Activated CD4-positive, alpha-beta T cell treated with anti-CD3 and anti-CD28 coated beads, Interleukin-2, amount 50 U/mL, for 16 hours (primary cell): ENCODE measurements around the gene ZBTB44.

Source experiments
- DNase-seq: peaks from one replicate; pipeline ENCODE4 v3.0.0-alpha.2; 2020

Gene ZBTB44

DNA sequence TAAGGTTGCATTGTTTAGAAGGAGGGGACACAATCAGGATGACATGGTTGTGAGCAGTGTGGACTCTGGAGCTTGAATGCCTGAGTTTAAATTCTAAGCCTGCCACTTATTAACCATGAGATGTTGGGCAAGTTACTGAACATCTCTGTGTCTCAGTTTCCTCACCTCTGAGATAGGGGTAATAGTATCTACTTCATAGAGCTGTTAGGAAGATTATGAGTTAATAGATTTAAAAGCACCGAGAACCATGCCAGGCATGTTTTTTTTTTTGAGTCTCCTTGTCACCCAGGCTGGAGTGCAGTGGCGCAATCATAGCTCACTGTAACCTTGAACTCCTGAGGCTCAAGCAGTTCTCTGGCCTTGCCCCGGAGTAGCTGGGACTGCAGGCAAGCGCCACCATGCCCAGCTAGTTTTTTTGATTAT lies 121.9 kb downstream of the ZBTB44 start:
- DNase-seq, result no peak

DNA sequence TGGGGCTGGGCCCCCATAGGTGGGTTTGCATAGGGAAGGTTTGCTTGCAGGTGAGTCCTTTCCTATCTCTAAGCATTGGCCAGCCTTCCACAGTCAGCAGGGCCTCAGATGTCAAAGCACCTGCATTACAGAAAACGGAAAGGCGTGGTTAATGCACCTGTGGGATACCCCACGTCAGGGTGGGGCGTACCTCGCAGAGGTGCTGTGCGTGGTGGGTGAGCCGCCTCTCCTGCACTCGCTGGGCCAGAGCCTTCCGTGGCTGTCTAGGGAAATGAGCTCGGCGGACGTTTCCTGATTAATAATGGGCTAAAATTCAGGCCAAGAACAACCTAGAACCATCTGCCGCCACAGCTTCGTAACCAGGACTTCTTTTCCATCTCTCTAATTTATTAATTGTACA lies 122.8 kb downstream of the ZBTB44 start:
- DNase-seq, result no peak

DNA sequence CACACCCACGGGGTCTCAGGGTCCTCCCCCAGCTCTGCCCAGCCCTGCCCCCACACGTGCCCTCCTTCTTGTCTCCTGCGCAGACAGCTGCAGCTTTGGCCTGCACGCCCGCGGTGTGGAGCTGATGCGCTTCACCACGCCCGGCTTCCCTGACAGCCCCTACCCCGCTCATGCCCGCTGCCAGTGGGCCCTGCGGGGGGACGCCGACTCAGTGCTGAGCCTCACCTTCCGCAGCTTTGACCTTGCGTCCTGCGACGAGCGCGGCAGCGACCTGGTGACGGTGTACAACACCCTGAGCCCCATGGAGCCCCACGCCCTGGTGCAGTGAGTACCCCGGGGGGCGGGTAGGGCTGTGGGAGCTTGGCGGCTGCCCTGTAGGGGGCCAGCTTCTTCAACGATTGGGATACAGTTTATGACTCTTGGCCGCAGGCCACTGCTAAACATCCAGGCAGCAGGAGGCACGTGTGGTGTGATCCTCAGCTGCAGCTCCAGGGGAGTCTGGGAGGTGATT lies 124.3 kb downstream of the ZBTB44 start:
- DNase-seq, result no peak

DNA sequence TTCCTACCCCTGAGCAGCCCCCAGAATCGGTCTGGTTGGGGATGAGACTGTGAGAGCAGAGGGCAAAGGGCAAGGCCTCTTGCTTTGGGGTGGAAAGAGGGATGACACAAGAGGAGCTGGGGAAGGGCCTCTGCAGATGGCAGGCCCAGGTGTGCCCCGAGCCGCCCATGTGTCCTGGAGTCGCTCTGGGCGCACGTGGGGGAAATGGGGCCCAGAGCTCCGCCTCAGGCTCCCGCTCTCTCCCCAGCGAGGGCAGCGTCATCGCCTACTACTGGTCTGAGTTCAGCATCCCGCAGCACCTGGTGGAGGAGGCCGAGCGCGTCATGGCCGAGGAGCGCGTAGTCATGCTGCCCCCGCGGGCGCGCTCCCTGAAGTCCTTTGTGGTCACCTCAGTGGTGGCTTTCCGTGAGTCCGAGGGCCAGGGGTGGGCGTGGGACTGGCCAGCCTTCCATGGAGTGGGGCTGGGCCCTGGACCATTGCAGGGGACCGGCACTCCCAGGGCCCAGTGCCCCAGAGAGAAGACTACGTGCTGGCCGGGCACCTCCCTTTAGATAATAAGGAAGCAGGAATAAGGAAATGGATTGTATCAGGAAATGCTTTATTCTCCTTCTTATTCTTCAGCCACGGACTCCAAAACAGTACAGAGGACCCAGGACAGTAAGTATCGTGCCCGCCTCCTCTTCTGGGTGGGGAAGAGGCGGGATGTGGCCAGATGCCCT lies 125.1 kb downstream of the ZBTB44 start:
- DNase-seq, result no peak

DNA sequence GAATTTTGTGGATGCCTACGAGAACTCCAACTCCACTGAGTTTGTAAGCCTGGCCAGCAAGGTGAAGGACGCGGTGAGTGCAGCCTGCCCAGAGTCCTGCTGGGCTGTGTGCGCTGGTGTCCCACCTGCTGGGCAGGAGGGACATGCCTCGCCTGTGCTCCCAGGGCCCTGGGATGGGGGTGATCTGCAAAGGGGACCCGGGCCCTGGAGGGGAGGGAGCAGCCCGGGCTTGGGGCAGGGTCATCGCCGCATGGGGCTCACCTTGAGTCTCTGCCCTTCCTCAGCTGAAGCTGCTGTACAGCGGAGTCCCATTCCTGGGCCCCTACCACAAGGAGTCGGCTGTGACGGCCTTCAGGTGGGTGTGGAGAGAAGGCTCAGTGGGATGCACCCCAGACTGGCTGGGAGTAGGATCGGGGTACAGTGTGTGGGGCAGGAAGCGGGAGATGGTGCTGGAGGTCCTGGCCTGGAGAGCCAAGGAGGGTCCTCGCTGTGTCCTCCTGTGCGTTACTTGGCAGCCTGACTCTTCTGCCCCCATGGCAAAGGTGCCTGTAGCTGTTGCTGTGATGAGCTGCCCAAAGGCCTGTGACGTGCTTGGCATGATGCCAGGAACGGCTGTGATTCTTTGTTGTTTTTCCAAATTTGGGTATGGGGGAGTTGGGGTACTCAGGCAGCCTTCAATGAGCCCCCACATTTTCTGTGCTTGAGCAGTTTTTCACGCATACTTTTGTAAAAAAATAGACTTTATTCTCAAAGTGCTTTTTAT lies 126.0 kb downstream of the ZBTB44 start:
- DNase-seq, result no peak

DNA sequence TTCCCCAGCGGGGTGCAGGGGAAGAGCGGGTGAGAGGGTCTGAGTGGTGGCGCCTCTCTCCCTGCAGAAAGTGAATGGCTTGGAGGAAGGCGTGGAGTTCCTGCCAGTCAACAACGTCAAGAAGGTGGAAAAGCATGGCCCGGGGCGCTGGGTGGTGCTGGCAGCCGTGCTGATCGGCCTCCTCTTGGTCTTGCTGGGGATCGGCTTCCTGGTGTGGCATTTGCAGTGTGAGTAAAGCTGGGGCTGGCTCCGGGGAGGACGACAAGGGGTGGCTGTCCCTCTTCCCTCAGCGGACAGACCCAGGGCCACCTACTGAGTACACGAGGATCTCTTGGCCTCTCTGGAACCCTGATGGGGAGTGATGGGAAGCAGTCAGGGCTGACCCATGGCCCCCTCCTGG lies 126.7 kb downstream of the ZBTB44 start:
- DNase-seq, result no peak

DNA sequence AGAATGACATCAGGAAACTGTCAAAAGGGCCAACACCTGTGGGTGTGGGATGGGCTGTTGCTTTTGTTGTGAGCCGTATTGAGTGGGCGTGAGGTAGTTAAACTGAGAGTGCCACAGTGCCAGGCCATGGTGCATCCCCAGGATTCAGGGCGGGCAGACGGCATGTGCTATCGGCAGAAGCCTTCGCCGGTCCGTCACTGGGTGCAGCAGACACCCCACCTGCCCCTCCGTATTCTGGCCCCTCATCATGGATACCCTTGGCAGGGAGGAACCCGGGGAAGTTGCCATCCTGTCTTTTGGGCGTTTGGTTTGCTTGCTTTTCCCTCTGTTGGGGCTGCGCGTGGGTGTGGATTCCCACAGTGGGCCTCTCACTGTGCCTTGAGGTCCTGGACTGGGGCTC lies 127.6 kb downstream of the ZBTB44 start:
- no peak for DNase-seq

DNA sequence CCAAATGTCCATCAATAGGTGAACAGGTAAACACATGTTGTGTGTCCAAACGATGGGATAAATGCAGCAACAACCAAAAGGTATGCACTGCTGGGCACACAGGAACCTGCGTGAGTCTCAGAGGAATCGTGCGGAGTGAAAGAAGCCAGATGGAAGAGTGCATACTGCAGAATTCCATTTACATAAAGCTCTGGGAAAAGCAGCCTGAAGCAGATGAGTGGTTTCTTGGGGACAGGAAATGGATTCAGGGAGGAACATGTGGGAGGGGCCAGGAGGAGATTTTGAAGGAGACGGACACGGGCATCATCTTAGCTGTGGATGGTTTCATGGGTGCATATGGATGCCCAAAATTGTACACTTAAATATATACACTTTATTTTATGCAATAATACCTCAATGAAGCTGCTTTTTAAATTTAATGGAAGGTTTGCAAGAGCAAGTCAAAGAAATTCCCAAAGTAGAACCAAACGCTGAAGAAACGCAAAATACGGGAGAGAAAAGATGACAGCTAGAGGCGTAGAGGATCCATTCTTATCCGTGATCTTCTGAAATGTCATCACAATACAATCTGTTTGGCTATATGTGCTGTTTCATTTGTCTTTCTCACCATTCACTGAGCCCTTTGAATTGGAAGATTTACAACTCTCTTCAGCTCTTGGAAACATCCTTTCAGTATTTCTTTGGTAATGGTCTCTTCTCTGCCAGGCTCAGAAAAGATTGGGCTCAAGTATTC lies 130.7 kb downstream of the ZBTB44 start:
- no peak for DNase-seq

DNA sequence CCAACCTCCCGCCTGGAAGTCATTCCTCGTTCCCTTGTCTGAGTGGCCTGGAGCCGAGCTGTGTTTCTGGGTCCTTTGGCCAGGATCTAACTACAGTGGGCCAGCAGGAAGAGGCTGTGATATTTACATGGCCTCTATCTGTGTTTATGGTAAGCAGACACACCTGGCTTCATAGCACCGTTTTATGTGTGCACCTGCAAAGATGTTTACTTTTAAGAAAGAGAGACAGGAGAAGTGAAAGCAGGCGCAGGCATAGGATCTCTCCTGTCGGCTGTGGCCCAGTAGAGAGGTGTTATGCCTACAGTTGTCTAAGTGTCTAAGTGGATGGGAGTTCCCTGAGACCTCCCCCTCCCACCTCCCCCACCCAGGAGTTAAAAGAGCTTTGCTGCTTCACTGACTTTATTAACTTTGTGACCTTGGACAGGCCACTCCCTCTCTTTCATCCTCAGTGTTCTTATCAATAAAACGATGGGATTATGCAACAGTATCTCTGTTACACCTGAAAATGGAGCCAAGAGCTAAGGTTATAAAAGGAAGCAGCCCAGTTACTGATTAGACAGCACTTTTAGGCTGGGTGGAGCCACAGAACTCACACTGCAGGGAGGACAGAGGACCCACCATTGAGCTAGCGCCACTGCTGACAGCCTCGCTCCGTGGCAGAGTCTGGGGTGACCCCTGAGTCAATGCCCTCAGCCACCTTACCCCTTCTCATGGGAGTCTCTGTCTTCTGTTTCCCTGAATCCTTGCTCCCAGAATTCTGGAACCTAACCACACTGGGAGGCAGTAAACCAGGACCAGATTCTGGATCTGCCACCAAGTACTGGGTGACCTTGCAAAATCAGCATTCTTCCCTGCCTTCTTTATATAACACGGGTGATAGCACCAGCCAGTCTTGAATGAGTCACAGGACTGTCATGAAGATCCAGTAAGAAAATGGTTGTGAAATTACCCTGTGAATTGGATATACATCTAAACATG lies 133.1 kb downstream of the ZBTB44 start:
- DNase-seq, result no peak

DNA sequence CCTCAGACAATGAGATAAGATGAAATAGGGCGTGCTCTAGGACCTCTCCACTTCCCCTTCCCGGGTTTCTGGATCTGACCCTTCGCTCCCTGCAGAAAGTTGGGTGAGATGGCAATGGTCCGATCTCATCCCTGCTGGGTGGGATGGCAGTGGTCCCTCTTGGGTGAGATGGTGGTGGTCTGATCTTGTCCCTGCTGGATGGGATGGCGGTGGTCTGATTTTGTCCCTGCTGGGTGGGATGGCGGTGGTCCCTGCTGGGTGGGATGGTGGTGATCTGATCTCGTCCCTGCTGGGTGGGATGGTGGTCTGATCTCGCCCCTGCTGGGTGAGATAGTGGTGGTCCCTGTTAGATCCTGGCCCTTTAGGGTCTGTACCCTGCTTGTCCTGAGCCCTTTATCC lies 133.8 kb downstream of the ZBTB44 start:
- DNase-seq, result no peak

DNA sequence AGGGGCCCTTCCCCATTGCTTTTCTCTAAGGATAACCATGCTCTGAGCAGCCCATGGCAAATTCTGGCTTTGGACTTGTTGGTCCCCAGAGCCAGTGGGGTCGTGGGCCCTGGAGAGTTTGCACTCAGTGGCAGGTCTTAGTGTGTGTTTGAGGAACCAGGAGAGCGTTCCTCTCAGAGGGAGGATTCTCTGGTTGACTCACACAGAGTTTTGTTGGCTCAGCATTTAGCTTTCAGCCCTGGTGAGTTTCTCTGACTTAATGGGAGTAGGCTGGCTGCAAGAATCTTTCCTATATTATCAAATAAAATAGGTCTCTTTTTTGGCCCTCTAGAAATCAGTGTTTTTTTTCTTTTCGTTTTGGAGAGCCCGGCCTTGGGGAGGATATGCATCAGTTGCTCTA lies 134.2 kb downstream of the ZBTB44 start:
- DNase-seq, result no peak

DNA sequence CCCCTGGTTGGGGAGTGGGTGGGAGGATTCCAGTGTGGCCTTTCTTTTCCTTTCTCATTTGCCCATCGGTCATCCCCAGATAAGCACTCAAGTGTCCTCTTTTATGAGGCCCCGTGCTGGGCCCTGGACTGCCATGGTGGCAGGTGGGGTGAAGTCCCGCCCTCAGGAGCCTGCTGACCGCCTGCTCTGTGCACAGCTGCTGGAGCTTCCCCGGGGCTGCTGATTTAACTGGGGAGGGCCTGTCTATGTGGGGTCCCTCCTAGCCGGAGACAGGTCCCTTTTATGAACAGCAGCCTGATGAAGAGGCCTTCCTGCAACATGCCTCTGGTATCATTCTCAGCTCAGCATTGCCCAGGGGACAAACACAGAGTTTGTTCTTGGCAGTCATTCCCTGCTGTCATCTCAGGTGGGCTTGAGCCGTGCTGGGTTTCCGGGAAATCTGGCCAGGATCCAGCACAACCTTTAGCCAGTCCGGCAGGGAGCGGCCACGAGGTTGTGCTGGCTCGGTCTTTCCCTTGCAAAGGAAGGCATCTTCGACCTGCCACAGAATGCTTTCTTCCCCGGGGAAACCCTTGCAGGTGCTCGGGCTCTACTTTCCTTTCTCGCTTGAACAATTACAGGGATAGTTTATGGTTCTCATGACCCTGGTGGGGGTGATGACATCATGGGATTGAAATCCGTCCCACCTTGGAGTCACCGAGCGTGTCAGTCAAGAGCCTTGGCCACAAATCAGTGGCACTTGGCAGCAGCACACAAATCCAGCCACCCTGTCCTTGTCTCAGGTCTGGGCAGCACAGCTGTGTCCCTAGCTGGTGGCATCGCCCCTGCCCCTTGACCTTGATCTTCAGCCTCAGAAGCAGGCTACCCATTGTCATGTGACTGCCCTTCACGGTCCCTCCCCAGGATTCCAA lies 135.1 kb downstream of the ZBTB44 start:
- no peak for DNase-seq

DNA sequence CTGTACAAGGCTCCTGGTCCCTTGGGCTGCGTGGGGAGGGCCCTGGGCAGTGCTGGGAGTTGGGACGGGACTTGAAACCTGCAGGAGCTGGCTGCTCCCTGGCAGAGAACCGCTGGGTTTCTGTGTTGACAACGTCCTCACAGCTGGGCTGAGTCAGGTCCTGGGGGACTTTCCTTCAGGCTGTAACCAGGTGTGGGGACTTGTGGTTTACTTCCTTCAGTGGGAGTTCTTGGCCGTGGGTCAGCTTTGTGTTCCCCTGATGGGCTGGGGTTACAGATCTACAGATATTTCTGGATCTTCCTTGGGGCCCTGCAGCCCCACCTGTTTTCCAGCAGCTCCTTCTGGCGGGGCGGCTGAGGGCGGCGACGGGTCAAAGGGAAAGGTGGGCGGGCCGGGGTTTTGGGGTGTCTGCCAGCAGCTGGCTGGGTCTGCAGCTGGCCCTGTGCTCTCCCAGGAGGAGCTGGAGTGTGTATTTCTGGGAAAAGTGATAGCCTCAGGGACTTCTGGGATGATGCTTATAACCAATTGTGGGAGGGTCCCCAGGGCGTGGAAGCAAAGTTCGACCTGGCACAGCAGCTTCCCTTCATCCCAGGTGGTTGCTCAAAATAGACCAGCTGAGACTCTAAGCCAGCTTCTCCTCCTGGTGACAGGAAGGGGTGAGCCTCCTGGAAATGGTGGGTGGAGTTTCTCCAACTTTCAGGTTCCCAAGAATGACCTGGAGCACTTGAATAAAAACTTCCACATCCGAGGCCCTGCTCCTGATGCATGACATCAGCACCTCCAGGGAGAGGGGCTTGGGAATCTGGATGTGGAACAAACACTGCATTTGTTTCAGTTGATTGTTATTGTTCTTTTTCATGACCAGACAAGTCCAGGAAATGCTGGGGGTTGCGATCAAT lies 136.0 kb downstream of the ZBTB44 start:
- DNase-seq, result no peak

DNA sequence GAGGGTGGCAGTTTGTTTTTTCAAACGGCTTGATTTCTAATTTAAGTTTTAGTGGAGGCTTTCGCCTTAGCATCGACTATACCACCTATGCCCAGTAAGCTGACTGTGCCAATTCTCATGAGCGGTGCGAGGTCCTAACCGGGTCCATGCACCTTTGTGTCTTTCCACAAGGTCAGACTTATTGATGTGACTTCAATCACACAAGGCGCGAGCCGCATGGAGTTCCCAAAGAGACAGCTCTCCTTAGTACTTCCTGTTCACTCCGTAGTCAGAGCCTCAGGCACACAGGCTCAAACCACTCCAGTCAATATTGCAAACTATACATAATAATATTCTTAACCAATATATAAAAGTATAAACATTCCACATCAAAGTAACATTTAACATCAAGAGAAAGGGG lies 136.9 kb downstream of the ZBTB44 start:
- DNase-seq, result no peak
